Mesendoderm (in vitro differentiated cells): ENCODE data around the gene OLR1.
"Not testable (repeated sequence)": the region's sequence is repeated elsewhere in the genome, so short reads cannot be mapped to it uniquely, and the experiment has no call there.

ENCODE experiments used
- DNase-seq: peaks from one replicate; pipeline ENCODE4 v3.0.0; 2013
- H2AK5ac ChIP-seq: 2 replicates; pipeline ENCODE4 v1.6.1; 2013; ENCODE audit warnings: low read length, inconsistent platforms
- H2BK120ac ChIP-seq: 2 replicates; pipeline ENCODE4 v1.6.1; 2013; ENCODE audit warnings: low read depth, mild to moderate bottlenecking, low read length, moderate library complexity, mixed read lengths
- H2BK15ac ChIP-seq: replicated peaks from 2 replicates; pipeline ENCODE4 v1.6.1; 2013; ENCODE audit warnings: low read depth, mild to moderate bottlenecking, moderate library complexity
- H2BK5ac ChIP-seq: 2 replicates; pipeline ENCODE4 v1.6.1; 2013; ENCODE audit warnings: low read length, inconsistent platforms
- H3K18ac ChIP-seq: 2 replicates; pipeline ENCODE4 v1.6.1; 2013; ENCODE audit warnings: mild to moderate bottlenecking, low read length, mixed read lengths
- H3K23ac ChIP-seq: one replicate; pipeline ENCODE4 v1.6.1; 2013; ENCODE audit warnings: low read length
- H3K27ac ChIP-seq: 2 replicates; pipeline ENCODE4 v1.5.1; 2013; ENCODE audit warnings: low read depth, mild to moderate bottlenecking, inconsistent platforms, low read length, moderate library complexity
- H3K27me3 ChIP-seq: 2 replicates; pipeline ENCODE4 v1.6.1; 2013; ENCODE audit warnings: low read length, control low read depth, mild to moderate bottlenecking, inconsistent platforms; ENCODE audit not compliant: insufficient read depth, poor library complexity
- H3K36me3 ChIP-seq: 2 replicates; pipeline ENCODE4 v1.6.1; 2013; ENCODE audit warnings: low read length, inconsistent platforms; ENCODE audit not compliant: control insufficient read depth, insufficient read depth
- H3K4ac ChIP-seq: one replicate; pipeline ENCODE4 v1.6.1; 2013; ENCODE audit warnings: low read depth, mild to moderate bottlenecking, low read length, moderate library complexity
- H3K4me1 ChIP-seq: 2 replicates; pipeline ENCODE4 v1.6.1; 2013; ENCODE audit warnings: low read depth, low read length, inconsistent platforms; ENCODE audit not compliant: control insufficient read depth
- H3K4me2 ChIP-seq: 2 replicates; pipeline ENCODE4 v1.6.1; 2013; ENCODE audit warnings: low read length
- H3K4me3 ChIP-seq: 2 replicates; pipeline ENCODE4 v1.5.1; 2013; ENCODE audit warnings: mild to moderate bottlenecking, low read length
- H3K56ac ChIP-seq: one replicate; pipeline ENCODE4 v1.6.1; 2013; ENCODE audit warnings: low read length
- H3K79me1 ChIP-seq: 2 replicates; pipeline ENCODE4 v1.6.1; 2013; ENCODE audit warnings: low read length, inconsistent platforms
- H3K79me2 ChIP-seq: 2 replicates; pipeline ENCODE4 v1.6.1; 2013; ENCODE audit warnings: mild to moderate bottlenecking, low read length; ENCODE audit not compliant: control insufficient read depth, insufficient read depth
- H3K9ac ChIP-seq: 2 replicates; pipeline ENCODE4 v1.6.1; 2013; ENCODE audit warnings: low read length, inconsistent platforms
- H4K5ac ChIP-seq: one replicate; pipeline ENCODE4 v1.6.1; 2013; ENCODE audit warnings: low read length
- H4K8ac ChIP-seq: one replicate; pipeline ENCODE4 v1.6.1; 2013; ENCODE audit warnings: low read depth, mild to moderate bottlenecking, control low read depth, low read length, moderate library complexity
- WGBS: extraction: QIAGEN DNeasy Blood & Tissue Kit; methylation state at CpG from one replicate; pipeline ENCODE4 v1.1.7; 2013; ENCODE audit warnings: low lambda C conversion rate, missing lambda C conversion rate; ENCODE audit not compliant: insufficient coverage; ENCODE audit errors: extremely low coverage; 5-methylcytosine and 5-hydroxymethylcytosine counted together

OLR1 gene

DNA sequence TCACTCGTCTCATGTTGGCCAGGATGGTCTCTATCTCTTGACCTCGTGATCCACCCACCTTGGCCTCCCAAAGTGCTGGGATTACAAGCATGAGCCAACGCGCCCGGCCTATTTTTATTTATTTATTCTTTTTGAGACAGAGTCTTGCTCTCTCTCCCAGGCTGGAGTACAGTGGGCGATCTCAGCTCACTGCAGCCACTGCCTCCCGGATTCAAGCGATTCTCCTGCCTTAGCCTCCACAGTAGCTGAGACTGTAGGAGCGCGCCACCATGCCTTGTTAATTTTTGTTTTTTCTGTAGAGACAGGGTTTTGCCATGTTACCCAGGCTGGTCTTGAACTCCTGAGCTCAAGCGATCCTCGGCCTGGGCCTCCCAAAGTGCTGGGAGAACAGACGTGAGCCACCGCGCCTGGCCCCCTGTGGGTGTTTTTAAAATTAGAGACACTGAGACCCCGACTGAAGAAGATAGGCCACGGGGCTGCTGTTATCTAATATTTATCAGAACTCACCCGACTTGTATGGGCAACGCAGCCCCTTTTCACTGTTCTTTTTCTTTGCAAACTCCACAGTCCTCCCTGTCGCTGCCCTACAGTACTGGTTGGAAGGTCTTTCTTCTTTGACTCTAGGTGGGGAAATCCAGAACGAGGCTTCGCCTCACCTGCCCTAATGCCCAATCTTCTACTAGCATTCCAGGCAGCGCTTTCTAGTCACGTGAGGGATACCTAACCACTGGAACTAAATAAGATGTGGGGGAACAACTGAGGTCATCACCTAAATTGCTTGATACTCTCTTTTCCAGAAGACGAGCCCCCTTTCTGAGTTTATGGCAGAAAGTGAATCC is 39.4 kb upstream of the OLR1 start:
- Histone ChIP-seq H3K27ac (no peak overlapping the region), H3K9ac (no peak overlapping the region), H2AK5ac (no peak overlapping the region), H2BK15ac (no peak overlapping the region), H2BK5ac (no peak overlapping the region), H3K23ac (no peak overlapping the region), H3K4me2 (no peak overlapping the region), H3K18ac (peak overlapping the region; percentile 7), H3K36me3 (no peaks in the 10 kb centered on the region), H3K4me1 (no peaks in the 10 kb centered on the region), H3K79me1 (no peaks in the 10 kb centered on the region), H3K56ac (peak overlapping the region; percentile 37), H3K4ac (no peak overlapping the region), H4K8ac (no peak overlapping the region), H2BK120ac (no peak overlapping the region), H3K27me3 (no peaks in the 10 kb centered on the region), H3K79me2 (peaks cover 23% of the 10 kb centered on the region), H3K4me3 (no peak overlapping the region), H4K5ac (no peak overlapping the region)
- no CpG with 5 or more reads among the region's 25 CpGs for WGBS
- no peak for DNase-seq

DNA sequence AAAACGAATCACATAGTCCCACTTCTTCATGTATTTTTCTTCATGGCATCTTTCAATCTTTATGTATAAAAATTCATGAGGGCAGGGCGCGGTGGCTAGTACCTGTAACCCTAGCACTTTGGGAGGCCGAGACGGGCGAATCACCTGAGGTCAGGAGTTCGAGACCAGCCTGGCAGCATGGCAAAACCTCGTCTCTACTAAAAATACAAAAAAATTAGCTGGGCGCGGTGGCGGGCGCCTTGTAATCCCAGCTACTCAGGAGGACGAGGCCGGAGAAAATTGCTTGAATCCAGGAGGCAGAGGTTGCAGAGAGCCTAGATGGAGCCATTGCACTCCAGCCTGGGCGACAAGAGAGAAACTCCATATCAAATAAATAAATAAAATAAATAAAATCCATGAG is 38.3 kb upstream of the OLR1 start:
- H2BK120ac ChIP-seq, result peak overlapping the region; percentile 19
- H3K79me1 ChIP-seq, result no peaks in the 10 kb centered on the region
- H3K23ac ChIP-seq, result no peak overlapping the region
- WGBS, result no CpG with 5 or more reads among the region's 15 CpGs
- no peak overlapping the region for H4K8ac ChIP-seq
- H4K5ac ChIP-seq, result no peak overlapping the region
- H3K18ac ChIP-seq, result no peak overlapping the region
- no peak overlapping the region for H3K4me3 ChIP-seq
- no peak overlapping the region for H3K56ac ChIP-seq
- H2AK5ac ChIP-seq, result no peak overlapping the region
- peaks cover 18% of the 10 kb centered on the region for H3K79me2 ChIP-seq
- no peak overlapping the region for H3K27ac ChIP-seq
- no peak for DNase-seq
- no peaks in the 10 kb centered on the region for H3K36me3 ChIP-seq
- no peak overlapping the region for H3K4ac ChIP-seq
- no peak overlapping the region for H2BK5ac ChIP-seq
- no peaks in the 10 kb centered on the region for H3K27me3 ChIP-seq
- no peak overlapping the region for H2BK15ac ChIP-seq
- no peak overlapping the region for H3K4me2 ChIP-seq
- no peaks in the 10 kb centered on the region for H3K4me1 ChIP-seq
- H3K9ac ChIP-seq, result no peak overlapping the region

DNA sequence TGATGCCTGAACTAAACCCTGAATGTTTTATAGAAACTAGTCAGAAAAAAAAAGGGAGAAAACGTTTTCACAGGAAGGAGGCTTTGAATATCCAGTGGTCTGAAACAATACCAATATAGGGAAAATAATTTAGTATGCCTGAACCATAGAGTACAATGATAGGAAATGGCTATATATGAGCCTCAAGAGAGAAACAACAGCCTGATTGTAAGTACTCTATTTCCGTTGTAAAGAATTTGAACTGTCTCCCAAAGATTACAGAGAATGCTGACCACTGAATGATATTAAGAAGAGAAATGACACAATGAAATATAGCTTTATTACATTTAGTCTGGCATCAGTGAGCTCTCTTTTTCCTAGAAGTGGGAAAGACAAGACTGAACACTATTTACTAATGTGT is 35.2 kb upstream of the OLR1 start:
- H3K27ac ChIP-seq, result no peak overlapping the region
- H2AK5ac ChIP-seq, result no peak overlapping the region
- H4K5ac ChIP-seq, result no peak overlapping the region
- WGBS, result no CpG with 5 or more reads among the region's 2 CpGs
- no peaks in the 10 kb centered on the region for H3K36me3 ChIP-seq
- H3K79me1 ChIP-seq, result no peaks in the 10 kb centered on the region
- H3K4me1 ChIP-seq, result no peaks in the 10 kb centered on the region
- no peak overlapping the region for H3K4me2 ChIP-seq
- no peak overlapping the region for H3K23ac ChIP-seq
- DNase-seq, result no peak
- no peak overlapping the region for H2BK5ac ChIP-seq
- no peaks in the 10 kb centered on the region for H3K27me3 ChIP-seq
- no peaks in the 10 kb centered on the region for H3K79me2 ChIP-seq
- H3K18ac ChIP-seq, result no peak overlapping the region
- H2BK120ac ChIP-seq, result no peak overlapping the region
- no peak overlapping the region for H3K4me3 ChIP-seq
- H3K9ac ChIP-seq, result no peak overlapping the region
- no peak overlapping the region for H3K56ac ChIP-seq
- H3K4ac ChIP-seq, result no peak overlapping the region
- H4K8ac ChIP-seq, result no peak overlapping the region
- no peak overlapping the region for H2BK15ac ChIP-seq

DNA sequence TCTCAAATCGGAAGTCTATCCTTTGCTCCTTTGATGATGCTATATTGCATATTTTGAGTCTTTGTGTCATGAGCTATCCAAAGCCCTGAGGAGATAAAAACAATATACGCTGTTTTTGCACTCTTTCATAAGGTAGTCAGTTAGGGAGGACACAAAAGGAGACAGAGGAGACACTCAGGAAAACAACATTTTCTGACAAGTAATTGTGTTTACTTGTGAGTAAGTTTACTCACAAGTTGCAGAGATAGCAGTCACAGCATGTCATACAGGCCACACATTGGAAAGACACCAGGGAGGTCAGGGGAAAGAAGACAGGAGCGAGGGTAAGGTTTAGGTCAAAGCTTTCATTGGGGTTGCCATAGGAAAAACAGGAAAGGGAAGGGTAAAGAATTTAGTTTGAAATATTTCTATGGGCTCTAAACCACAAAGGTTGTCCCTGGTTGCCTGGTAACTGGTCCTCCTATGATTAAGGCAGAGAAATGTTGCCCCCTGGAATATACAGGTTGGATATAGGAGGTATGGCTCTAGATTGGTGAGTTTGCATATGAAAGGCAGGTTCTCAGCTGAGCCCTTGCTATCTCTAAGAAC is 33.4 kb upstream of the OLR1 start:
- H2BK120ac ChIP-seq, result no peak overlapping the region
- no peak overlapping the region for H3K56ac ChIP-seq
- no peak overlapping the region for H2BK5ac ChIP-seq
- H3K79me1 ChIP-seq, result no peaks in the 10 kb centered on the region
- no peak overlapping the region for H3K4me2 ChIP-seq
- no peaks in the 10 kb centered on the region for H3K79me2 ChIP-seq
- no peak overlapping the region for H4K8ac ChIP-seq
- no peak overlapping the region for H3K27ac ChIP-seq
- H3K18ac ChIP-seq, result no peak overlapping the region
- DNase-seq, result peak; percentile 67
- no peaks in the 10 kb centered on the region for H3K27me3 ChIP-seq
- no peak overlapping the region for H3K9ac ChIP-seq
- H2BK15ac ChIP-seq, result peak overlapping the region; percentile 38
- H3K4me3 ChIP-seq, result no peak overlapping the region
- no peak overlapping the region for H3K23ac ChIP-seq
- no peak overlapping the region for H2AK5ac ChIP-seq
- H3K4me1 ChIP-seq, result no peaks in the 10 kb centered on the region
- no peak overlapping the region for H4K5ac ChIP-seq
- WGBS, result no CpG with 5 or more reads among the region's 3 CpGs
- H3K4ac ChIP-seq, result no peak overlapping the region
- H3K36me3 ChIP-seq, result no peaks in the 10 kb centered on the region

DNA sequence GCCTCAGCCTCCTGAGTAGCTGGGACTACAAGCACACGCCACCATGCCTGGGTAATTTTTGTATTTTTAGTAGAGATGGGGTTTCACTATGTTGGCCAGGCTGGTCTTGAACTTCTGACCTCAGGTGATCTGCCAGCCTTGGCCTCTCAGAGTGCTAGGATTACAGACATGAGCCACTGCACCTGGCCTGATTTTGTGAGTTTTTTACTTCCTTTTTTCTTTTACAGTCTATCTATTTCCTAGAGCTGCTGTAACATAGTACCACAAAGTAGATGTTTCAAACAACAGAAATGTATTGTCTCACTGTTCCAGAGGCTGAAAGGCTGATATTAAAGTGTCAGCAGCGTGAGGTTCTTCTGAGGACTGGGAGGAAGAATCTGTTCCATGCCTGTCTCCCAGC is 32.6 kb upstream of the OLR1 start:
- WGBS, result no CpG with 5 or more reads among the region's 2 CpGs
- not testable (repeated sequence) for H4K5ac ChIP-seq, H3K4me3 ChIP-seq, H3K79me1 ChIP-seq, H2BK5ac ChIP-seq, H3K23ac ChIP-seq, H3K79me2 ChIP-seq, H3K27me3 ChIP-seq, H3K9ac ChIP-seq, H3K4me2 ChIP-seq, H3K4ac ChIP-seq, H2BK15ac ChIP-seq, DNase-seq, H3K27ac ChIP-seq, H2AK5ac ChIP-seq, H3K18ac ChIP-seq, H2BK120ac ChIP-seq, H3K56ac ChIP-seq, H3K4me1 ChIP-seq, H3K36me3 ChIP-seq, H4K8ac ChIP-seq
